Transverse colon (tissue), 4 donors: ENCODE results near the gene UBE2U.

Experiments used
- EP300 ChIP-seq: sonication (generic); formaldehyde crosslinking; IDR thresholded peaks from one replicate; pipeline ENCODE4 v1.6.1; 2017; ENCODE audit warnings: antibody characterized with exemption, low read depth
- POLR2A ChIP-seq: fragments of 450-650 bp; IDR thresholded peaks from one replicate; pipeline ENCODE4 v1.6.1; 2016; ENCODE audit warnings: antibody characterized with exemption, mild to moderate bottlenecking, moderate library complexity
- POLR2AphosphoS5 ChIP-seq, 3 donors: sonication (generic); formaldehyde crosslinking; IDR thresholded peaks; one replicate each; pipeline ENCODE4 v1.6.1; 2016; ENCODE audit warnings: antibody characterized with exemption in 3 of 3
- TF ChIP-seq, protein P1 (sequence below), 5 experiments: fragments of 200-600 bp in 3 of 5; fragments of 450-650 bp in 2 of 5; sonication (generic) in 3 of 5; IDR thresholded peaks; 1 replicate in 2 of 5; 2 replicates in 3 of 5; pipeline ENCODE4 v1.5.1; 2016 to 2017; ENCODE audit warnings: antibody characterized with exemption in 5 of 5, inconsistent platforms in 3 of 5, mild to moderate bottlenecking in 2 of 5, moderate library complexity in 1 of 5

DNA sequence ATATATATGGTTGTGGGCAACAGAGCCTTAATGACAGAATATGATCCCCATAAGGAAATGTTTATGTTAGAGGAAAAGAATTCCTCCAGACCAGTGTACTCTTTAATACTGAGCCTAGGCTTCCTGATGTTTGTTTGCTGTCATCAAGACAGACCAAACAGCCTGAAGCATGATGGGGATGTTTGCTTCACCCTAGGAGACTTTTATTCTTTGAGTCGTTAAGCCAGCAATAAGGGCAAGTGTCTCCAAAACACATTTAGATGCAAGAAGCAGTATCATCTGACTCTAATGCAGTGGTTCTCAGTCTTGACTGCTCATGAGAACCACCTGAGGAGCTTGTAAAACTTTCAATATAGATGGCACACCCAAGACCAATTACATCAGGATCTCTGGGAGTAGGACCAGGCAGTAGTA is 33.1 kb downstream of the UBE2U start:
- TF ChIP-seq, protein P1, sequence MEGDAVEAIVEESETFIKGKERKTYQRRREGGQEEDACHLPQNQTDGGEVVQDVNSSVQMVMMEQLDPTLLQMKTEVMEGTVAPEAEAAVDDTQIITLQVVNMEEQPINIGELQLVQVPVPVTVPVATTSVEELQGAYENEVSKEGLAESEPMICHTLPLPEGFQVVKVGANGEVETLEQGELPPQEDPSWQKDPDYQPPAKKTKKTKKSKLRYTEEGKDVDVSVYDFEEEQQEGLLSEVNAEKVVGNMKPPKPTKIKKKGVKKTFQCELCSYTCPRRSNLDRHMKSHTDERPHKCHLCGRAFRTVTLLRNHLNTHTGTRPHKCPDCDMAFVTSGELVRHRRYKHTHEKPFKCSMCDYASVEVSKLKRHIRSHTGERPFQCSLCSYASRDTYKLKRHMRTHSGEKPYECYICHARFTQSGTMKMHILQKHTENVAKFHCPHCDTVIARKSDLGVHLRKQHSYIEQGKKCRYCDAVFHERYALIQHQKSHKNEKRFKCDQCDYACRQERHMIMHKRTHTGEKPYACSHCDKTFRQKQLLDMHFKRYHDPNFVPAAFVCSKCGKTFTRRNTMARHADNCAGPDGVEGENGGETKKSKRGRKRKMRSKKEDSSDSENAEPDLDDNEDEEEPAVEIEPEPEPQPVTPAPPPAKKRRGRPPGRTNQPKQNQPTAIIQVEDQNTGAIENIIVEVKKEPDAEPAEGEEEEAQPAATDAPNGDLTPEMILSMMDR (IDR thresholded peaks at IDR 0.05) = no peak
- TF ChIP-seq POLR2AphosphoS5 (IDR thresholded peaks at IDR 0.05) = no peak
- TF ChIP-seq EP300 = no peak
- TF ChIP-seq POLR2A = no peak
